Nephron (organoid): ENCODE results near the gene IP6K1.
"Not testable (repeated sequence)": the region's sequence is repeated elsewhere in the genome, so short reads cannot be mapped to it uniquely, and the experiment has no call there.

ENCODE experiments used
- H3K27ac Mint-ChIP-seq, 3 experiments: 2 replicates each; pipeline ENCODE4 v1.8.0; 2020; ENCODE audit warnings: mixed read lengths in 3 of 3, mild to moderate bottlenecking in 2 of 3, moderate library complexity in 1 of 3
- H3K27me3 Mint-ChIP-seq: 2 replicates; pipeline ENCODE4 v1.8.0; 2021; ENCODE audit warnings: low read depth, mild to moderate bottlenecking, moderate library complexity, mixed read lengths
- H3K36me3 Mint-ChIP-seq: 2 replicates; pipeline ENCODE4 v1.8.0; 2020; ENCODE audit warnings: low read depth, mixed read lengths
- H3K4me1 Mint-ChIP-seq: 2 replicates; pipeline ENCODE4 v1.8.0; 2020; ENCODE audit warnings: mixed read lengths
- H3K4me3 Mint-ChIP-seq, 3 experiments: 2 replicates each; pipeline ENCODE4 v1.8.0; 2020; ENCODE audit warnings: mild to moderate bottlenecking in 3 of 3, mixed read lengths in 3 of 3, moderate library complexity in 2 of 3
- H3K9me3 Mint-ChIP-seq: 2 replicates; pipeline ENCODE4 v1.8.0; 2020; ENCODE audit warnings: mixed read lengths
- TF ChIP-seq, protein P1 (sequence below), 3 experiments: fragments of 200-600 bp; sonication (generic); IDR thresholded peaks; one replicate each; pipeline ENCODE4 v1.5.0; 2021; ENCODE audit warnings: antibody characterized with exemption in 3 of 3; ENCODE audit not compliant: unreplicated experiment in 3 of 3

IP6K1 gene

GRCh38 chr3:49790626-49791411, 4.5 kb upstream of the IP6K1 start:
- no peaks in the 10 kb centered on the region for H3K9me3 Mint-ChIP-seq
- TF ChIP-seq, protein P1, sequence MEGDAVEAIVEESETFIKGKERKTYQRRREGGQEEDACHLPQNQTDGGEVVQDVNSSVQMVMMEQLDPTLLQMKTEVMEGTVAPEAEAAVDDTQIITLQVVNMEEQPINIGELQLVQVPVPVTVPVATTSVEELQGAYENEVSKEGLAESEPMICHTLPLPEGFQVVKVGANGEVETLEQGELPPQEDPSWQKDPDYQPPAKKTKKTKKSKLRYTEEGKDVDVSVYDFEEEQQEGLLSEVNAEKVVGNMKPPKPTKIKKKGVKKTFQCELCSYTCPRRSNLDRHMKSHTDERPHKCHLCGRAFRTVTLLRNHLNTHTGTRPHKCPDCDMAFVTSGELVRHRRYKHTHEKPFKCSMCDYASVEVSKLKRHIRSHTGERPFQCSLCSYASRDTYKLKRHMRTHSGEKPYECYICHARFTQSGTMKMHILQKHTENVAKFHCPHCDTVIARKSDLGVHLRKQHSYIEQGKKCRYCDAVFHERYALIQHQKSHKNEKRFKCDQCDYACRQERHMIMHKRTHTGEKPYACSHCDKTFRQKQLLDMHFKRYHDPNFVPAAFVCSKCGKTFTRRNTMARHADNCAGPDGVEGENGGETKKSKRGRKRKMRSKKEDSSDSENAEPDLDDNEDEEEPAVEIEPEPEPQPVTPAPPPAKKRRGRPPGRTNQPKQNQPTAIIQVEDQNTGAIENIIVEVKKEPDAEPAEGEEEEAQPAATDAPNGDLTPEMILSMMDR (IDR thresholded peaks at IDR 0.05; ENCODE audit: unreplicated experiment in 3 of 3) = no peak

DNA sequence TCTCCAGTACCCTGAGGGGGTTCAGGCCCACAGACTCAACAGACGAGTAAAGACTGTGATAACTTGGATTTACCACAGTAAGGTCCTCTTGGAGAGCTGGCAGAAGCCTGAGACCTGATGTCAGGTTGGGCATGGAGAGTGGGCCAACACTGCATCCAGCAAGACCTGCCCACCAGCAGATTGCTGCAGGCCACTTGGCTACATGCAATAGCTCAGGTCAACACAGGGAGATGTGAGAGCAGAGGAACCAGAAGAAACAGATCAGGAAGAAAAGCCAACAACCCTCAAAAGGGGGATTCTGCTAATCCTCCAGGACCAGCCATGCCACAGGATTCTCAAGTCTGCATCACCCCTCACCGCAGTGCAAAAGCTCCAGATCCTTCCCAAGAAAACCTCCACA, 1.7 kb upstream of the IP6K1 start:
- H3K4me1 Mint-ChIP-seq = peaks cover 11% of the 10 kb centered on the region
- TF ChIP-seq, protein P1 (IDR thresholded peaks at IDR 0.05; ENCODE audit: unreplicated experiment in 3 of 3) = no peak
- H3K4me3 Mint-ChIP-seq = no peak overlapping the region
- H3K36me3 Mint-ChIP-seq = peaks cover 10% of the 10 kb centered on the region
- no peak overlapping the region for H3K27ac Mint-ChIP-seq
- no peaks in the 10 kb centered on the region for H3K9me3 Mint-ChIP-seq
- peaks cover 4% of the 10 kb centered on the region for H3K27me3 Mint-ChIP-seq

More at GRCh38 chr3:49790626-49791411, 4.5 kb upstream of the IP6K1 start:
- Mint-ChIP-seq H3K27ac (no peak overlapping the region), H3K27me3 (peaks cover 4% of the 10 kb centered on the region), H3K4me1 (no peaks in the 10 kb centered on the region), H3K4me3 (no peak overlapping the region), H3K36me3 (no peaks in the 10 kb centered on the region)

GRCh38 chr3:49787536-49787935, 1.2 kb upstream of the IP6K1 start:
- Mint-ChIP-seq H3K9me3 (no peaks in the 10 kb centered on the region), H3K4me3 (peak overlapping the region; percentile 90 to 94 (median 93)), H3K4me1 (peaks cover 11% of the 10 kb centered on the region), H3K27ac (peak overlapping the region in 2 of 3 experiments; percentile 97), H3K27me3 (peaks cover 4% of the 10 kb centered on the region), H3K36me3 (peaks cover 10% of the 10 kb centered on the region)
- TF ChIP-seq, protein P1 (IDR thresholded peaks at IDR 0.05; ENCODE audit: unreplicated experiment in 3 of 3) = no peak

GRCh38 chr3:49787182-49787464, 781 bp upstream of the IP6K1 start:
- peaks cover 11% of the 10 kb centered on the region for H3K4me1 Mint-ChIP-seq
- no peaks in the 10 kb centered on the region for H3K9me3 Mint-ChIP-seq
- TF ChIP-seq, protein P1 (IDR thresholded peaks at IDR 0.05; ENCODE audit: unreplicated experiment in 3 of 3) = no peak
- peak overlapping the region; percentile 90 to 94 (median 93) for H3K4me3 Mint-ChIP-seq
- H3K36me3 Mint-ChIP-seq = peaks cover 10% of the 10 kb centered on the region
- H3K27ac Mint-ChIP-seq = peak overlapping the region; percentile 97 to 99 (median 97)
- peaks cover 4% of the 10 kb centered on the region for H3K27me3 Mint-ChIP-seq

DNA sequence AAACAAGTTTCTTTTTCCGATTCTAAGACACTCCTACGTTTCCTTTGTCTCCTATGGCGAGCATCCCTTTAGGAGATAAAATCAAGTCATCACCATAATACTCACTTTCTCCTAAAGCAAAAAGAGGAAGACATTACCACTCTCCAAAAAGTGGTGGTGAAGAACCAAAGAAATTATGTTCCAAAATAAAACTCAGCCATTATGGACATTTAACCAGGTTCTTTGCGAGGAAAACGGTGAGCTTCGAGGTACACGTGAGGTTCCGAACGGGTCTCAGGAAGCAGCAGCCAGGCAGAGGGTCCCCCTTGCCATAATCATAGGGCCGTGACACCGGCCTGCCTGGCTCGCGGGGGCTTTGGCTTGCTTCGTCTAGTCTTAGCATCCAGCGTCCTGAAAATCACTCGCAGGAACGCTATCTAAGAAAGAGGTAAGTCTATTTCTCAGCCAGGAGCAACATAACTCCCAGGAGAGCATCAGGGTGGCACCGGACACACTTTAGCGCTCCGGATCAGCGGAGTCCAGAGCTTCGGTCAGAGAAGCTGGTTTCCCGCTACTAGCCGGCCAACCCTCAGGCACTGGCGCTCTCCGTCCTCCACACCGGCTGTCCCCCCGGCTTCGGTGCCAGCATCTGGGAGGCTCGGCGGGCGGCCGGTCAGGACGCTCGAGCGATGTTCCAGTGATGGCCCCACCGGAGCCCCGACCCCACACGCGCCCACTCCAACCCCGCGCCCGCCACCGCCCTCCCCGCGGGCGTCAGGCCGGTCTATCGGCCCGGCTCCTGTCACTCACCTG, 581 bp downstream of the IP6K1 start:
- TF ChIP-seq, protein P1 (IDR thresholded peaks at IDR 0.05; ENCODE audit: unreplicated experiment in 3 of 3) = no peak
- Mint-ChIP-seq H3K9me3 (no peaks in the 10 kb centered on the region), H3K27ac (peak overlapping the region; percentile 70 to 92 (median 86)), H3K27me3 (peaks cover 4% of the 10 kb centered on the region), H3K4me3 (peak overlapping the region; percentile 90 to 94 (median 93)), H3K36me3 (peaks cover 15% of the 10 kb centered on the region), H3K4me1 (peaks cover 16% of the 10 kb centered on the region)

DNA sequence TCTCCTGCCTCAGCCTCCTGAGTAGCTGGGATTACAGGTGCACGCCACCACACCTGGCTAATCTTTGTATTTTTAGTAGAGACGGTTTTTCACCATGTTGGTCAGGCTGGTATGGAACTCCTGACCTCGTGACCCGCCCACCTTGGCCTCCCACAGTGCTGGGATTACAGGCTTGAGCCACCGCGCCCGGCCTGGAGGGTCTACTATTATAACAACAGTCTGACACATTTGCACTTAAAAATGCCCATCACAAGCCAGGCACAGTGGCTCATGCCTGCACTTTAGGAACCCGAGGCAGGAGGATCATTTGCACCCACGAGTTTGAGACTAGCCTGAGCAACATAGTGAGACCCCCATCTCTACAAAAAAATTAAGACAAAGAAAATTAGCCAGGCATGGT, 4.1 kb downstream of the IP6K1 start:
- H3K9me3 Mint-ChIP-seq, H3K27ac Mint-ChIP-seq, H3K27me3 Mint-ChIP-seq: not testable (repeated sequence)
- Mint-ChIP-seq H3K36me3 (peaks cover 30% of the 10 kb centered on the region), H3K4me1 (peaks cover 24% of the 10 kb centered on the region), H3K4me3 (peak overlapping the region; percentile 30 to 60 (median 45))
